Measurements from ENCODE around the gene KCNJ12.

Gene KCNJ12

DNA sequence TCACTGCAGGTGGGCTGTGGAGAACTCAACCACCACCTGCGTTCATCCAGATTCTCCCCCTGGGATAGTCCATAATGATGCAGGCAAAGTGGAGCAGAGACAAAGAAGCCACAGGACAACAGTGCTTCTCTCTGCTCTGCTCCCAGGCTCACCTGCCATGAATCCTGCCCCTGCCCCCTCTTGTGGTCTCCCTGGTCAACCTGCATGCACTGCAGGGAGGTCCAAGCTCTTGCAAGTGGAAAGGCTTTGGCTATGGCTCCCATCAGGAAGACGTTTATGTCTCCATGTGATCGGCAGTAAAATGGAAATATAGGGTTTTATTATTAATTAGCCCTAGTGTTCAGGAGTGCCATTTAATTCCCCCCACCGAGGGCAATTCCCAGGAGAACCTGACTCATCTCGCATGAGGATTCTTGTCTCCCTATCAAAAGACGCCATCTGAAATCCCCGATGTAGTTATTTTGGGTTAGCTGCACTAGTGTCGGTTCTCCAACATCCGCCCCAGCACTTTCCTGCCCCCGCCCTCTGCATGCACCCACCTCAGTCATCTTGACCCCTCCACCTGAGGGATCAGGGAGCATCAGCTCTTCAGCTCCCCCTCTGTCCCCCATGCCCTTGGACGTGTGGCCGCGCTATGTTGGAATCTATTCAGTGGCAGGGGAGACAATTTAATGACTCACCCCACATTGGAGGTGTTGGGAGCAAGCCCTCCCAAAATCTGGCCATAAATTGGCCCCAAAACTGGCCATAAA is 91.8 kb downstream of the KCNJ12 start:
- H3K27me3 ChIP-seq (ENCODE audit: control insufficient read depth, insufficient read depth, low read length): peaks cover 23% of the 10 kb centered on the region
- no peaks in the 10 kb centered on the region for H3K9me3 ChIP-seq (ENCODE audit: control insufficient read depth, insufficient read depth, low read length)
- H3K36me3 ChIP-seq (ENCODE audit: control insufficient read depth, insufficient read depth, low read length): no peaks in the 10 kb centered on the region
- no peak overlapping the region for H3K4me3 ChIP-seq (ENCODE audit: low read depth, low read length)
- peaks cover 3% of the 10 kb centered on the region for H3K4me1 ChIP-seq (ENCODE audit: control insufficient read depth, insufficient read depth, low read length)
- H3K9ac ChIP-seq (ENCODE audit: low read depth, low read length): no peak overlapping the region

Data from iPS-15b (cell line).